Central memory CD8-positive, alpha-beta T cell (primary cell): Measurements from ENCODE around the gene CMTM1.

ENCODE experiments used
- ATAC-seq: fragments of 150-1000 bp; cut with Tn5 transposase; replicated peaks from 2 replicates; pipeline ENCODE4 v1.10.0; 2022; ENCODE audit warnings: mild to moderate bottlenecking, moderate FRiP score, moderate number of reproducible peaks; ENCODE audit not compliant: poor library complexity, severe bottlenecking; ENCODE audit errors: extremely low read depth
- DNase-seq, 2 donors: peaks; one replicate each; pipeline ENCODE4 v3.0.0; 2021; ENCODE audit warnings: low spot score in 2 of 2
- H3K27ac Mint-ChIP-seq: one replicate; pipeline ENCODE4 v1.8.0; 2022; ENCODE audit warnings: low read depth, mild to moderate bottlenecking, moderate library complexity, mixed read lengths
- H3K27me3 Mint-ChIP-seq: one replicate; pipeline ENCODE4 v1.8.0; 2022; ENCODE audit warnings: mixed read lengths
- H3K36me3 Mint-ChIP-seq: one replicate; pipeline ENCODE4 v1.8.0; 2022; ENCODE audit warnings: mild to moderate bottlenecking, moderate library complexity, mixed read lengths; ENCODE audit not compliant: insufficient read depth
- H3K4me1 Mint-ChIP-seq: one replicate; pipeline ENCODE4 v1.8.0; 2022; ENCODE audit warnings: mixed read lengths
- H3K4me3 Mint-ChIP-seq: one replicate; pipeline ENCODE4 v1.8.0; 2022; ENCODE audit warnings: mild to moderate bottlenecking, moderate library complexity, mixed read lengths
- H3K9me3 Mint-ChIP-seq: one replicate; pipeline ENCODE4 v1.8.0; 2022; ENCODE audit warnings: mixed read lengths

The CMTM1 gene

GRCh38 chr16:66576296-66576695, 10.1 kb downstream of the CMTM1 start:
- H3K27me3 Mint-ChIP-seq = no peaks in the 10 kb centered on the region
- peaks cover 2% of the 10 kb centered on the region for H3K36me3 Mint-ChIP-seq
- DNase-seq = no peak
- no peak overlapping the region for H3K4me3 Mint-ChIP-seq
- H3K9me3 Mint-ChIP-seq = no peaks in the 10 kb centered on the region
- H3K4me1 Mint-ChIP-seq = peaks cover 16% of the 10 kb centered on the region
- no peak overlapping the region for H3K27ac Mint-ChIP-seq
- no peak for ATAC-seq

DNA sequence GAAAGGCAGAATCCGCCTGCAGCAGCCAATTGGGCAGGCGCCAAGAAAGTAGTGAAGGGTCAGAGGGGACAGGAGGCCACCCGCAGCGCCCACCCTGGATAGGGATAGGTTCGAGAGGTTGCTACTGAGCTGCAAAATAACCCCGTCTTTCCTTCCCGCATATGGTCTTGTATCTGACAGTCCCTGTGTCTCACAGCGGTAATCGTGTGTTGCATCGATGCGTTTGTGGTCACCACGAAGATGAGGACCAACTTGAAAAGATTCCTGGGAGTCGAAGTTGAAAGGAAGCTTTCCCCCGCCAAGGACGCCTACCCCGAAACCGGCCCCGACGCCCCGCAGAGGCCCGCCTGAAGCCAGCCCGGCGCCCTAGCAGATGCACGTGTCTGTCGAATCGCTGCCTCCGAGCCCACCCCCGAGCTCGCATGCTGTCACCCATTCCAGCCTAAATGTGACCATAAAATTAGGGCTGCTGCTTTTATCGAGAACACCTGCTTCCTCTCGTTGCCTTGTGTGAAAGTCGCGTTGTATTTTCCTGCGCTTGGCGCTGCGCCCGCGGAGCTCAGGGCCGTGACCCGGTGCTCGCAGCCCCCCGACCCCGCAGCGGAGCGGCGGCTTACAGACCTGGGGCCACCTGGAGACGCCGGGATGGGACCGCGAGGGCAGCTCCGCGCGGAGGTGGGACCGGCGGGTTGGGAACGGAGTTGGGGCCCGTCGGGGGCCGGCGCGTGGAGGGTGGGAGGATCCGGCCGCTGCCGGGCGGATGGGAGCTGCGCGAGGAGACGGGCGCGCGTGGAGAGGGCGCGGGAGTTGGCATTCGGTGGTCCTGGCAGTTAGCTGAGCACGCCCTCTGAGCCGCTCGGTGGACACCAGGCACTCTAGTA, 12.7 kb downstream of the CMTM1 start, which contains the start of gene CMTM2:
TSS of gene CMTM2 (plus strand) at position 813 of the 881 bp plus-strand sequence. CDS start 145 bp downstream, outside the sequence.
- no peak within 1 kb of the TSS for H3K27ac Mint-ChIP-seq
- H3K4me1 Mint-ChIP-seq = peaks cover 16% of the 10 kb centered on the region
- no peaks in the 10 kb centered on the region for H3K27me3 Mint-ChIP-seq
- ATAC-seq (no peak), DNase-seq (no peak)
- H3K9me3 Mint-ChIP-seq = no peaks in the 10 kb centered on the region
- H3K4me3 Mint-ChIP-seq = peak within 1 kb of the TSS; percentile 70
- H3K36me3 Mint-ChIP-seq = peaks cover 2% of the 10 kb centered on the region

- no peaks in the 10 kb centered on the region for H3K27me3 Mint-ChIP-seq
- ATAC-seq (no peak), DNase-seq (no peak)
- peaks cover 16% of the 10 kb centered on the region for H3K4me1 Mint-ChIP-seq
- no peak overlapping the region for H3K27ac Mint-ChIP-seq
- H3K4me3 Mint-ChIP-seq = no peak overlapping the region
- no peaks in the 10 kb centered on the region for H3K9me3 Mint-ChIP-seq
- peaks cover 2% of the 10 kb centered on the region for H3K36me3 Mint-ChIP-seq
These were observed 14.5 kb downstream of the CMTM1 start for GRCh38 chr16:66580605-66581209.

DNA sequence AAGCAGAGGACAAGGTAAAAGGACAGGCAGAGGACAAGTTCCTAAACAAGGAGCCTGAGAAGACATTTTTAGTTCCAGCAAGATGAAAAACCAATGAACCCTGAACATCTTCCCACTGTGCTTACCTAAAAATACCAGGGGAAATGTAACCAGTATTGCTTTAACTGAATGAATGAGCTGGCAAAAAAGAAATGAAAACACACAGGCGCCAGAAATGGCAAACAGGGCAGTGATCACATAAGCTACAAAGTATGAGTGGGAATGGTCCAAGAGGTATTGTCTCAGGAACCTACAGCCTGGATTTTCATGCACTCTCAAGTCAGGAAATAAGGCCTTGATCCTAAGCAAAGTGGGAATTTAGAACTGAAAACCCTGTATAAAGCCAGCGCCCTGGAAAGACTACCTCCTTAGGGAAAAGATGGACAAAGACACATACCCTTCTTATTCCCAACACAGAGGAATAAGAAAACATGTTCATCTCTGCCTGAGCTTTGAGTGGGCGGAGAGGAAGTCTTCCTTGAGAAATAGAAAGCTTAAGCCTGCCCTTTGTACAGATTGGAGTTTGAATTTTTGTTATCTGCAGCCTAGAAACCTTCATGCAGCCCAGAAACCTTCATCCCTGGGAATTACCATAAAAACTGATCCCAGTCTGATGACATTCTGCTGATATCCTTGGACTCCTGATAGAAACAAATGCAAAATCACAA, 15.2 kb downstream of the CMTM1 start:
- no peak overlapping the region for H3K4me3 Mint-ChIP-seq
- H3K9me3 Mint-ChIP-seq = no peaks in the 10 kb centered on the region
- no peak for ATAC-seq
- H3K27me3 Mint-ChIP-seq = no peaks in the 10 kb centered on the region
- no peak for DNase-seq
- peaks cover 2% of the 10 kb centered on the region for H3K36me3 Mint-ChIP-seq
- H3K27ac Mint-ChIP-seq = no peak overlapping the region
- peaks cover 16% of the 10 kb centered on the region for H3K4me1 Mint-ChIP-seq

DNA sequence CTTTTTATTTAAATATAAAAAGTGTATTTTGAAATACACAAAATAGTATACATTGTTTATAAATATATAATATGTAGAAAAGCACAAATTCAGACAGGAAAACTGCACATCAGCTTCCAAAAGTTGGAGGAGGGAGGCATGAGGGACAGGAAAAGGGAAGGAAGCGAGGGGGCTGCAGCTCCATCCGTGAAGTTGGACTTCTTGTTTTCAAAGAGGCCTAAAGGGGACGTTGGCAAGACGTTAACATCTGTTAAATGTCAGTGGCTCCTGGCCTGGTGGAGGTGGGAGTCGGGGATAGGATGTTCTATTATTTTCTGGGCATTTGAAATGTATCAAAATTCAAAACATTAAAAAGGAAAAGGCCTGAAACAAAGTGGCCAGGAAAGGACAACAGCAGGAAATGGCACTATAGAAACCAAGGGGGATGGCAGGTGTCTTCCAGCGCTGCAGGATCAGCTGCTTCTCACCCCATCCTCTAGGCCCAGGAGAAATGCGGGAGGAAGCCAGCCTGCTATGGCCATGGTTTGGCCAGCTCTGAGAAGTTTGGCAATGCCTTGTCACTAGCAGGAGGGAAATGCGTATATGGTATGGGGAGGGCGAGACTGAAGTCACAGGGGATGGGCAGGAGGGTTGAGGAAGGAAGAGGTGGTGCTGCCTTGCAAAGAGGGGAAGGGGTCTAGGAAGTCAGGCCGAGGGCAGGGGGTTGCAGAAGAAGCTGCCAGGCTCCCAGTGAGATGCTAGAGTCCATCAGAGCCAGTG, 19.4 kb downstream of the CMTM1 start:
- Mint-ChIP-seq H3K36me3 (peaks cover 6% of the 10 kb centered on the region), H3K27me3 (no peaks in the 10 kb centered on the region), H3K4me1 (peaks cover 16% of the 10 kb centered on the region), H3K4me3 (no peak overlapping the region), H3K27ac (no peak overlapping the region), H3K9me3 (no peaks in the 10 kb centered on the region)
- ATAC-seq (no peak), DNase-seq (no peak)

- no peak overlapping the region for H3K27ac Mint-ChIP-seq
- H3K36me3 Mint-ChIP-seq = peaks cover 6% of the 10 kb centered on the region
- DNase-seq = no peak
- no peaks in the 10 kb centered on the region for H3K27me3 Mint-ChIP-seq
- H3K4me1 Mint-ChIP-seq = peaks cover 16% of the 10 kb centered on the region
- no peak overlapping the region for H3K4me3 Mint-ChIP-seq
- no peak for ATAC-seq
- no peaks in the 10 kb centered on the region for H3K9me3 Mint-ChIP-seq
These were observed 21.8 kb downstream of the CMTM1 start for GRCh38 chr16:66587881-66588600.

DNA sequence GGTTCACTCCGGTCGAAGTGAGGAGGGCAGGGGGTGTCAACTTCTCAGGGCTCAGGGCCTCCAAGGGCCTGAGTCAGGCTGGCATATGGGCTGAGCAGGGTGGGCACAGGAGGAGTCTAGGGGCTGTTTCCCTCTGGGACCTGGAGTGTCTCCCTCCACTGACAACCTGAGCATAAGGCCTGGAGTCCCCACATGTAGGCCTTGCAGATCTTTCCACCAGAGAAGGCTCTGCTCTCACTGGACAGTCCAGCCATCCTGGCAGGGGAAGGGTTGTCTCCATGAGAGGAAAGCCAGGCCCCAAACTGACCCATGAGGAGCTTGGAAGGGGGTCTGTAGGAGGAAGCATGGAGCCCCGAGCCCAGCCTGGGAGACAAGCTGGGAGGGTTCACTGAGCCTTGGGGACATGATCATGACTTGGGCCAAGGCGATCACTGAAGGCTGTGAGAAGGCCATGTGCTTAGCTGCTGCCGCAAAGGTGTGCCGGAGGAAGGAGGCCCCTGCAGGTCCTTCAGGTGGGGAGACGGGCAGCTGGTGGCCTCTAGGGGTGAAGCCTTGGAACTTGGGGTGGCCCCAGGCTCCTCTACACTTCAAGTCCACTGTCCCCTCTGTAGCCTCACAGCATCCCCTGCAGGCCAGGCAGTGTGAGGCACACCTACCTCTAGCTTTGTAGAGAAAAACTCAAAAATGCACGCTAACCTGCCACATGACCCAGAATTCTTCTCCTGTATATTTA, 22.9 kb downstream of the CMTM1 start:
- H3K27ac Mint-ChIP-seq = peak overlapping the region; percentile 85
- peak overlapping the region; percentile 72 for H3K4me3 Mint-ChIP-seq
- peaks cover 6% of the 10 kb centered on the region for H3K36me3 Mint-ChIP-seq
- H3K9me3 Mint-ChIP-seq = no peaks in the 10 kb centered on the region
- H3K4me1 Mint-ChIP-seq = peaks cover 16% of the 10 kb centered on the region
- H3K27me3 Mint-ChIP-seq = no peaks in the 10 kb centered on the region
- DNase-seq (peak; percentile 41 to 60), ATAC-seq (peak; percentile 92)

GRCh38 chr16:66590322-66590721, 24.1 kb downstream of the CMTM1 start:
- peaks cover 6% of the 10 kb centered on the region for H3K36me3 Mint-ChIP-seq
- no peaks in the 10 kb centered on the region for H3K27me3 Mint-ChIP-seq
- no peaks in the 10 kb centered on the region for H3K9me3 Mint-ChIP-seq
- ATAC-seq (peak; percentile 45), DNase-seq (no peak)
- H3K27ac Mint-ChIP-seq = peak overlapping the region; percentile 85
- H3K4me3 Mint-ChIP-seq = peak overlapping the region; percentile 72
- peaks cover 16% of the 10 kb centered on the region for H3K4me1 Mint-ChIP-seq

DNA sequence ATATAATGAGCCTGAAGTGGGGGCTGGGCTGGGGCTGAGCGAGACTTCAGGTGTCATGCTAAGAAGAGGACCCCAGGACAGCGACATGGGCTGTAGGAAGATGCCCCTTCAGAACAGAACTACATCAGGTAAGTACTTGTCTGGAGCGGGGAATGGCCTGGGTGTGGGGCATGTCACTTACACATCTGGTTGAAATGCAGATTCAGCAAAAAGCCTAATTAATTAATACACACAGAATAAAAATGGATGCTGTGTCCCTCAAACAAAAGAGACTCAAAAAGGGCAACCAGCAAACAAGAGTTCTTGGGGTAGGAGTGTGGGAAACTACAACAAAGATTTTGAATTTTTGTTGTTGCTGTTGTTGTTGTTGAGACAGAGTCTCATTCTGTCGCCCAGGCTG, 24.8 kb downstream of the CMTM1 start:
- ATAC-seq = no peak
- DNase-seq = no peak
- no peak overlapping the region for H3K4me3 Mint-ChIP-seq
- no peaks in the 10 kb centered on the region for H3K27me3 Mint-ChIP-seq
- H3K4me1 Mint-ChIP-seq = peaks cover 16% of the 10 kb centered on the region
- H3K36me3 Mint-ChIP-seq = peaks cover 6% of the 10 kb centered on the region
- no peaks in the 10 kb centered on the region for H3K9me3 Mint-ChIP-seq
- peak overlapping the region; percentile 85 for H3K27ac Mint-ChIP-seq

DNA sequence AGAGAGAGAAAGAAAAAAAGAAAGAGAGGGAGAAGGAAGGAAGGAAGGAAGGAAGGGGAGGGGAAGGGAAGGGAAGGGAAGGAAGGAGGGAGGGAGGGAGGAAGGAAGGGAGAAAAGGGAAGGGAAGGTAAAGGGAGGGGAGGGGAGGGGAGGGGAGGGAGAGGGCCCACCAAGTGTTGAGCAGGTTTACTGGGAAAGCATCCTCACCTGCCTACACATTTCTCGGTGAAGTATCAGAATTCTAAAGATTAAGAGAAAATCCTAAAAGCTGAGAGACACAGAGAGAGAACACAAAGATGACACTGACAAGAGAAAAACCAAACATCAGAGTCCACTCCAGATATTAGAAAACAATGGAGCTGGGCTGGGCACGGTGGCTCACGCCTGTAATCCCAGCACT, 26.0 kb downstream of the CMTM1 start:
- H3K27me3 Mint-ChIP-seq = no peaks in the 10 kb centered on the region
- no peak overlapping the region for H3K27ac Mint-ChIP-seq
- DNase-seq (no peak), ATAC-seq (no peak)
- peaks cover 16% of the 10 kb centered on the region for H3K4me1 Mint-ChIP-seq
- H3K9me3 Mint-ChIP-seq = no peaks in the 10 kb centered on the region
- no peak overlapping the region for H3K4me3 Mint-ChIP-seq
- peaks cover 5% of the 10 kb centered on the region for H3K36me3 Mint-ChIP-seq

GRCh38 chr16:66592814-66593213, 26.6 kb downstream of the CMTM1 start:
- H3K4me1 Mint-ChIP-seq = peaks cover 16% of the 10 kb centered on the region
- ATAC-seq = no peak
- H3K4me3 Mint-ChIP-seq = no peak overlapping the region
- H3K27ac Mint-ChIP-seq = no peak overlapping the region
- no peaks in the 10 kb centered on the region for H3K27me3 Mint-ChIP-seq
- peaks cover 5% of the 10 kb centered on the region for H3K36me3 Mint-ChIP-seq
- H3K9me3 Mint-ChIP-seq = no peaks in the 10 kb centered on the region
- no peak for DNase-seq
